Measurements from ENCODE around the gene TUBB1. TPM values are rescaled to one million over a fixed set of nuclear protein-coding genes. Genes with fewer than 3 reads are reported as not detected.
"Not testable (repeated sequence)": the region's sequence is repeated elsewhere in the genome, so short reads cannot be mapped to it uniquely, and the experiment has no call there.

The TUBB1 gene
- total RNA-seq, 1 experiment from 2014 or later: not detected

GRCh38 chr20:59005523-59006166 lies 13.6 kb upstream of the TUBB1 start:
- DNase-seq (ENCODE audit: low read depth): no peak

GRCh38 chr20:59006167-59006863 lies 12.9 kb upstream of the TUBB1 start:
- DNase-seq (ENCODE audit: low read depth): peak; percentile 42

GRCh38 chr20:59006864-59007664 lies 12.2 kb upstream of the TUBB1 start, which contains the start of gene CTSZ:
Gene CTSZ, minus strand, starts transcription at chr20:59007254. Its CDS starts 126 bp downstream, at chr20:59007128.
- peak; percentile 26 for DNase-seq (ENCODE audit: low read depth)

- DNase-seq (ENCODE audit: low read depth): no peak
These were observed 11.3 kb upstream of the TUBB1 start for GRCh38 chr20:59007665-59008511.

- DNase-seq (ENCODE audit: low read depth): no peak
These were observed 10.4 kb upstream of the TUBB1 start for GRCh38 chr20:59008715-59009336.

- no peak for DNase-seq (ENCODE audit: low read depth)
These were observed 8.8 kb upstream of the TUBB1 start for GRCh38 chr20:59010321-59010994.

GRCh38 chr20:59010995-59011873 lies 8.0 kb upstream of the TUBB1 start:
- DNase-seq (ENCODE audit: low read depth): peak; percentile 90

- not testable (repeated sequence) for DNase-seq (ENCODE audit: low read depth)
These were observed 7.4 kb upstream of the TUBB1 start for GRCh38 chr20:59011874-59012157.

- DNase-seq (ENCODE audit: low read depth): no peak
These were observed 5.9 kb upstream of the TUBB1 start for GRCh38 chr20:59013031-59013951.

- no peak for DNase-seq (ENCODE audit: low read depth)
These were observed 5.1 kb upstream of the TUBB1 start for GRCh38 chr20:59013959-59014608.

GRCh38 chr20:59014680-59015389 lies 4.4 kb upstream of the TUBB1 start:
- no peak for DNase-seq (ENCODE audit: low read depth)

GRCh38 chr20:59015411-59015810 lies 3.8 kb upstream of the TUBB1 start:
- no peak for DNase-seq (ENCODE audit: low read depth)

- no peak for DNase-seq (ENCODE audit: low read depth)
These were observed 3.2 kb upstream of the TUBB1 start for GRCh38 chr20:59015812-59016711.

GRCh38 chr20:59016795-59017492 lies 2.3 kb upstream of the TUBB1 start:
- no peak for DNase-seq (ENCODE audit: low read depth)

- no peak for DNase-seq (ENCODE audit: low read depth)
These were observed 1.6 kb upstream of the TUBB1 start for GRCh38 chr20:59017493-59018231.

All from LHCN-M2 (cell line).